Hypothalamus (tissue), 51 donors: ENCODE results near the gene ERC2.
"Not testable (repeated sequence)": the region's sequence is repeated elsewhere in the genome, so short reads cannot be mapped to it uniquely, and the experiment has no call there.

Source experiments
- DNase-seq, 51 donors: peaks; one replicate each; lab custom pipeline; 2025; lab: John Stamatoyannopoulos, UW

Gene ERC2

DNA sequence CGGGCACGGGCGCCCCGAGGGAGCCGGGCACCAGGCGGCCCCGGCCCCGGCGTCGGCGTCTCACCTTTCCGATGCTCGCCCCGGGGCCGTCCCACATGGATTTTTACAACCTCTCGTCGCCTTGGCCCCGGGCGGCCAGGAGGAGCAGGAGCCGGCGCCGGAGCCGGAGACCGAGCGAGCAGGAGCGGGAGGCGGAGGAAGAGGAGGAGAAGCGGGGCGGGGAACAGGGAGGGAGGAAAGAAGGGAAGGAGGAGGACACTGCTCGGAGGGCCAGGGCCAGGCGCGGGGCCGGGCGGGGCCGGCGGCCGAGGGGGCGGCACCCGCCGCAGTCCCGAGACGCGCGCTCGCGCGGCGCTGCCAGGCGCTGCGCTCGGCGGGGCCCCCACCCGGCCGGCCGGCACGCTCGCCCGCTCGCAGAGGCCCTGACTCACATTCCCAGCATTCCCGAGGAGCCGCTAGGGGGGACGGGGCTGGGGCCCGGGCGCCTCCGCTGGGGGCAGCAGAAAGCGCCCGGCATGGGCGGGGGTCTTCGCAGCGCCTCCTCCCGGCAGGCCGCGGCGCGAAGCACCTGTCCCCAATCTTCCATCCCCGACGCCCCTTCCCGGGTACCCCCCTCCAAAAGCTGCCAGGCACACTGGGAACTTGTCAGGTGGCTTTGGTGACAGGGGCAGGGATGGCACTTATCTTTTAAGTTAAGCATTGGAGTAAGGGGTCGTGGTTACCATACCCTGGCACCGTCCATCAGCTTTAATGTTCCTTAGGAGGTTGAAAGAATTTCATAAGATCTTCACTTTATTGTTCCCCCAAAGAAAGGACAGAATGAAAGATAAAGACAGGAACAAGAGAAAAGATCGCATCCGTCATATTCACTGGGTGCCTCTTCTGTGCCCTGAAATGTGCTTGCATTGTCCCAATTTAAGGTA lies at the start of gene ERC2:
Gene ERC2, minus strand, starts transcription at position 284 of the 923 bp plus-strand sequence.
- DNase-seq = peak in 44 of 51 donors; percentile 5 to 73 (median 32)

DNA sequence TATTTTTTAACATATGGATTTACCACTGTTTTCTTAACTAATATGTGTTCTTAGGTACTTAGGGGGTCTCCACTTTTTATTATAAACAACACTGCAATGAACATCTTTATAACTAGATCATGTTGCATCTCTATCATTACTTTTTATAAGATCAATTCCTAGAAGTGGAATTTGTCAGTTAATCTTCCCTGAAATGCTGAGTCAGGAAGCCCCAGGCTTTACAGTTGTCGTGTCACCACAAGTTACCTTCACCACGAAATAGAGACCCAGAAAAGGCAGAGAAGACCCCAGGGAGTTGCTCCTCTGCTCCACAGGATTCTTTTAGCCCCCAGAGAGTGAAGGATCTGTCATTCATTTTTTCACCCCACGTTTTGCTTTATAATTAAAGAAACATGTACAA lies 34.5 kb upstream of the ERC2 start:
- DNase-seq = no peak

GRCh38 chr3:56496376-56496775 lies 28.1 kb upstream of the ERC2 start:
- not testable (repeated sequence) for DNase-seq

- peak in 35 of 51 donors; percentile 0 to 47 (median 14) for DNase-seq
Observed at GRCh38 chr3:56494679-56495322, 26.5 kb upstream of the ERC2 start.

GRCh38 chr3:56491566-56491965 lies 23.3 kb upstream of the ERC2 start:
- no peak for DNase-seq

DNA sequence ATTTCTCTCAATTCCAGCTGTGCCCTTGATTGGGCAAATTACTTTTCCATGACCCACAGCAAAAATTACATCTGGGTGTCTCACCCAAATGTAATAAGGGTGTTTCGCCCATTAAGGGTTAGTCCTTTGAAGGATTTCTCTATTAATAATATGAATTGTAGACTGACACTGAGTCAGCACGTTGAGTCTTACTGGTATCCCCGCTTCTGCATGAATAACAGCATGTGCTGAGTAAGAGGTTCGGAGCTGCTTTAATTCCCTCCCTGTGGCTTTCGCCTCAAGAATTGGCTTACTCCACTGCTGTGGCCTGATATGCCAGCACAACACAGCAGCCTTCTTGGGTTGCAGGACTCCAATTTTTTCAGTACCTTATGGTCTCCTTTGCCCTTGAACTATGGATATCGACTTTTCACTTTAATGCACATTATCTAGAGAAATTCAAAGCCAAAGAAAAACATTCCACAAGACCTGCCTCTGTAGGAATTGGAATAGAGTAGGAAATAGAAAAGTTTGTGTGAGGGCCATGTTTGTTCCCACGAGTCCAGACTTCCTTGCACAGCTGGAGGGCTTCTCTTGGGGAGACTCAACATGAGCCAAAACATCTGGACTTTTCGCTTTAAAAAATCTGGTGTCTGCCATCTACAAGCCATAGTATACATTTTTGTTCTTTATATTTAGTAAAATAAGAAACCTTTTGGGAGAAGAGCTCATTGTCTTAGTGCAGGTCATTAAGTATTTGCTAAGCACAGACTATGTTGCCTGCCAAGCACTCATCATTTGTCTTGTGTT lies 20.7 kb upstream of the ERC2 start:
- no peak for DNase-seq

DNA sequence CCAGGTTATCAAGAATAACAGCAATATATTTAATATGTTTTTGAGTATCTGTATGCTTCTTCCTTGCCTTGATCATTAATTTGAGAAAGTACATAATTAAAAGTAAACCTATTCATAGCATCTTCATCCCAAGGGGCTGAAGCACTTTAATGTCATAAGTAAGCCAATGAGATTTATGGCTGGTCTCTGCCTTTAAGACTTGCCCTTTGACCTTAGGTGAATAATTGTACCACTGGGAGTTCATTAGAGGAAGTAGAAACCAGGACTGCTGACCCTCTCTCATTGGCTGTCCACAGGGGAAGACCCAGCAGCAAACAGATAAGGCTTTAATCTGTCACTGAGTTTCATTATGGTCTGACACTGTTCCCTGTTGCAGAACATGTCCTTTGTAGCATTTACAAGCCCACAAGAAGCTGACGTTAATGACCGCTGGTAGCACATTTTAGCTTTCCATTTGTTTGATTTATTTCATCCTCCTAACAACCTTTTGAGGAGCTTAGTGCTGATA lies 16.3 kb upstream of the ERC2 start:
- DNase-seq = no peak

DNA sequence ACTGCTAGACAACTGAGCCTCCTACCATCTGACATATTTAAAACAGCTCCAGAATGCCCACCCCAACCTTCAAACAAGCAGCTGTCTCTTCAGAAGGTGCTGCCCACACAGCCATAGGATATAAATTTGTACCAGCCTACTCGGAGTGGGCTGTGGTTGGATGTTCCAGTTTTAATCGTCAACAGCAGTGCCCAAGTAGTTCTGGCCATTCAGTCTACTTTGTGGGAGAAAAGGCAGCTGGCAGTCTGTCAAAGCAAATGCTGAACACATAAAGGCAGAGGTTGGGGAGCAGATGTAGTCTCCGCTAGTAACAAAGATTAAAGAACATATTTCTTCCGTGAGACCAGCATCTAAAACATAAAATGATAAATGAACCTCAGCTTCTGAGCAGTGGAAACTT lies 15.9 kb upstream of the ERC2 start:
- DNase-seq = peak in 1 of 51 donors; percentile 22

DNA sequence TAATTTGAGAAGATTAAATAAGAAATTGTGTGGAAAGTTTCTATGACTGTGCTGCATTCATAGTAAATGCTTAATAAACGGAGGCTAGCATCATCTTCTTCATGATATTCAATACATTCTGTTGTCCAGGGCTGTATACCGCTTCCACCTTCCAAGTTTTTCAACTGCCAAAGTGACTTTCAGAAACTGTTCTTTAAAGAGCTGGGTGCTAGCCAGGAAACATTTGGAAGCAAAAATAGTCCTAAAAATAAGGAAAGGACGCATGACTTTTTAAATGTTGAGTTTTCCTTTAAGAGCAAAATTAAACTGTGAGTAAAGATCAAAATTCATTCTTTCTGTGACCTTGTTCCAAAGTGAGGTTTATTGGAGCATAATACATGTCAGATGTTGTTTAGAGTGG lies 9.4 kb upstream of the ERC2 start:
- no peak for DNase-seq

GRCh38 chr3:56476771-56477170 lies 8.5 kb upstream of the ERC2 start:
- DNase-seq = no peak

- DNase-seq = no peak
Observed at GRCh38 chr3:56471771-56472170, 3.5 kb upstream of the ERC2 start.

DNA sequence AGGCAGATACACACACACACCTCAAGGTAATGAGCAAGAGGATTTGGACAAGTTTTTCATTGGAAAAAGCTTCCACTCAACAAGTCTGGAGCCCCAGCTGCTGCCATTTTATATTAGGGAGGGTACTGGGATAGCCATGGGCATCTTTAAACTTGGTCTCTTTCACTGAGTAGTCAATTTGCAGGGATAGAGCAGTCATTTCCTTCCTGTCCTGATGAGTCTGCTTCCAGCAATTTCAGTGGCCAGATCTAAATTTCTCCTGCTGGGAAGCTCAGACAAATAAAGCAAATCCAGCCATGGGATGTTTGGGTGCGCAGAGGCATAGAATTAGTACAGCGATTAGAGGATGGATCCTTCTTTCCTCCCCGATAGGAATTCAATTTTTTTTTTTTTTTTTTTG lies 874 bp upstream of the ERC2 start:
- no peak for DNase-seq

GRCh38 chr3:56467801-56468183 lies 475 bp downstream of the ERC2 start:
- peak in 9 of 51 donors; percentile 4 to 41 (median 10) for DNase-seq

DNA sequence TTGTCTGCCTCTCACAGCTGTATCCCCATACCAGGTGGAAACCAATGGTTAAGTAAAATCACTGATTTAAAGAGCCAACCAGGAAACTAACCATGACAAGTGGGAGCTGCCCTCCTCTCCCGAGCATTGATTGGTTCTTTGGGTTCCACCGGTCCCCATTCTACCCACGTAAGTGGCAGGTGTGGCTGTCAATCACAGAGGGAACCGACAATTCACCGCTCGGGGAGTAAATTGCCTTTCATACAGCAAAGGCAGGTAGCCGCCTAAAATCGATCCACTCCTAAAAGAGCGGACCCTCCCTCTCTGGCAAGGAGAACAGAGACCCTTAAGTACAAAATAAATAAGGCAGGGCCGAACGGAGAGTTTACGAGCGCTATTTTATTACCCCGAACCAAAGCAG lies 1.2 kb downstream of the ERC2 start:
- DNase-seq = peak in 45 of 51 donors; percentile 3 to 90 (median 56)

- no peak for DNase-seq
Observed at GRCh38 chr3:56459719-56460118, 8.5 kb downstream of the ERC2 start.

GRCh38 chr3:56459104-56459496 lies 9.2 kb downstream of the ERC2 start:
- DNase-seq = no peak

- no peak for DNase-seq
Observed at GRCh38 chr3:56458496-56459103, 9.7 kb downstream of the ERC2 start.

GRCh38 chr3:56456117-56456516 lies 12.2 kb downstream of the ERC2 start:
- DNase-seq = no peak

DNA sequence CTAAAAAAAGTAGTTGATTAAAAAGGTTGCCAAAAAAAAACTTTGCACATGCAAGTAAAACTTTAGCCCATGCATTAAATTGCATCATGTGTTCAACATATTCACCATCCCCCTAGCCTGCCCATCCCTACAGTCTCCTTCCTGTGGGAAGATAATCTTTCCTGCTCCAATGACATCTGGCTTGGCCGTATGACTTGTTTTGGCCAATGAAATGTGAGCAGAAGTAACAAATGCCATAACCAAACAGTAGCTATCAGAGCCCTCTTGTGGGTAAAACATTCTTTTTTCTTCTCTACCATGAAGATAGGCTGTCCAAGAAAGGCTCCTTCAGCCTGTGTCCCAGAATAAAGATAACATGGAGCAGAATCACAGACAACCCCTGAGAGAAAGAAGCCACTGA lies 15.3 kb downstream of the ERC2 start:
- DNase-seq = no peak

DNA sequence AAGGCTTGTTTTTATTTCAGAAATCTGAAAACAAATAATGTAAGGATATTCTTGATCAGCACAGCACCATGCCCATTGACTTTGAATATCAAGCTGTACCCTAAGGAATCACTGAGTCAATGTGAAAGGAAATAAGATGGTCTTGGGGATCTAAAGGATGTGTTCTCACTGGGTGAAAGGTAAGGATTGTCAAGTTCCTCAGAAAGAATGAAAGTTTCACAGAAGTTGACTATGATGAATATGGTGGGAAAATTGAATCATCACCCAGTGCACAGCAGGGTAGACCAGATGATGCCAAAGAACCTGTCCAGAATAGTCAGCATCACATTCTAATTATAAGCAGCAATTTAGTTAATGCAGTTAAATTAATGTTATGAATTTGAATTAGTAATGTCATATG lies 16.2 kb downstream of the ERC2 start:
- DNase-seq = no peak

- DNase-seq = no peak
Observed at GRCh38 chr3:56443372-56443771, 24.9 kb downstream of the ERC2 start.
